Adrenal gland (tissue), 12 donors: ENCODE data around the gene GANAB. TPM values are rescaled to one million over a fixed set of nuclear protein-coding genes. Genes with fewer than 3 reads are reported as not detected.
"Not testable (repeated sequence)": the region's sequence is repeated elsewhere in the genome, so short reads cannot be mapped to it uniquely, and the experiment has no call there.

ENCODE experiments used
- DNase-seq, 7 donors: peaks; one replicate each; pipeline ENCODE4 v3.0.0-alpha.2; 2019 to 2020
- H3K27ac ChIP-seq, 5 donors: fragments of 200-600 bp; sonication (generic) in 4 of 5; 1 replicate in 3 of 5; 2 replicates in 2 of 5; pipeline versions ENCODE4 v1.5.1 to v1.8.0; 2016 to 2020; ENCODE audit warnings: mild to moderate bottlenecking in 1 of 5
- H3K27me3 ChIP-seq: fragments of 200-600 bp; 2 replicates; pipeline ENCODE4 v1.8.0; 2021
- H3K36me3 ChIP-seq, 2 donors: fragments of 200-600 bp; replicated peaks in 1 of 2; 1 replicate in 1 of 2; 2 replicates in 1 of 2; pipeline versions ENCODE4 v1.5.1 to v1.8.0; 2018 to 2022
- H3K4me1 ChIP-seq, 2 donors: fragments of 200-600 bp; replicated peaks in 1 of 2; 1 replicate in 1 of 2; 2 replicates in 1 of 2; pipeline versions ENCODE4 v1.5.1 to v1.8.0; 2018 to 2021
- H3K4me3 ChIP-seq, 4 donors: fragments of 200-600 bp; sonication (generic) in 3 of 4; one replicate each; pipeline ENCODE4 v1.5.1; 2016 to 2018
- H3K9me3 ChIP-seq, 3 donors: fragments of 200-600 bp; sonication (generic) in 1 of 3; replicated peaks in 1 of 3; 1 replicate in 2 of 3; 2 replicates in 1 of 3; pipeline versions ENCODE4 v1.5.1 to v1.8.0; 2016 to 2021
- POLR2A ChIP-seq, 2 donors: fragments of 450-650 bp; IDR thresholded peaks; one replicate each; pipeline ENCODE4 v1.6.1; 2017; ENCODE audit warnings: antibody characterized with exemption in 2 of 2, mild to moderate bottlenecking in 2 of 2, moderate library complexity in 1 of 2
- WGBS, 4 donors: extraction: QIAGEN DNeasy Blood & Tissue Kit in 2 of 4; methylation state at CpG; one replicate each; pipeline versions ENCODE4 v1.1.5 to v1.1.7; 2013 to 2017; 5-methylcytosine and 5-hydroxymethylcytosine counted together
- intact Hi-C, 2 donors: fragments of 100-400 bp; cut with DNase I; formaldehyde crosslinking; loops; one replicate each; pipeline versions ENCODE4 v1.14.1 to v1.15.0; 2022 to 2023
- polyA plus RNA-seq, 3 donors: library from polyadenylated mRNA; stranded (reverse); fragments of 200-250 nt in 2 of 3; fragments of 350-450 nt in 1 of 3; fragmentation: Illumina TruSeq in 1 of 3; extraction: RNeasy Lipid Tissue Mini Kit (QIAGEN cat#74804) in 1 of 3; gene quantifications; one replicate each; pipeline ENCODE4 v1.2.3, GENCODE V29; 2013 to 2014
- total RNA-seq, 9 donors: library from RNA; depleted of rRNA in 4 of 9; stranded (reverse); fragments of >200 nt in 4 of 9; fragments of 120-200 nt in 1 of 9; fragmentation: NEBNext Ultra II Directional in 1 of 9; extraction: Animal tissue kit (Norgen Biotek cat#: 25700) in 1 of 9; gene quantifications; one replicate each; pipeline versions ENCODE4 v1.1.0 to v1.2.4, GENCODE V29; 2013 to 2023
- TF ChIP-seq, protein P1 (sequence below), 6 experiments: fragments of 450-650 bp in 4 of 6; fragments of 200-600 bp in 2 of 6; sonication (generic) in 1 of 6; IDR thresholded peaks; 1 replicate in 5 of 6; 2 replicates in 1 of 6; pipeline versions ENCODE4 v1.5.1 to v1.8.0; 2016 to 2021; ENCODE audit warnings: antibody characterized with exemption in 6 of 6, mild to moderate bottlenecking in 2 of 6, moderate library complexity in 1 of 6
- donor health status: healthy with polysubstance abuse.
- donor health status: Bipolar disorder and iron deficiency.
- donor health status: DM: yes; HTN: yes; CAD: no.
- donor health status: DM: no; HTN: no; CAD: no.
- donor health status: DM: no; HTN: no; CAD: no.
- donor health status: DM: yes; HTN: yes; CAD: no.

Gene GANAB
- total and polyA plus RNA-seq, 12 donors, result 90.9 to 304 (median 173) TPM

DNA sequence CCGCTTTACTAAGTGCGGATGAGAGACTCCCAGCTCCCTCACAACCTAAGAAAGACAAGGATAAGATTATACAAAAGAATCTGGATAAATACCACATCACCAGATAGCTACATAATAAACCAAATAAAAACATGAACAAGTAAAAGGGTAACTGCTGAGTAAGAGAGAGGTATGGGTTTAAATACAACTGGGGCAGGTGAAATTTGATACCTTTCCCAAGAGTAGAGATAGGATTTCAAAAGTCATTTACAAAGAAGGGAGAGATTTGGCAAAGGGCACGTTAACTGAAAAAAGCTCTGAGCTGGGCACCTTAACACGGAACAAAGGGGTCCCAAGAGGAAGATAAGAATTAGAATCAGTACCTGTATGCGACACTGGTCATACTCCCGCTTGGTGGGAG lies 30.7 kb upstream of the GANAB start:
- WGBS, 4 donors, result 72 to 84% (median 80%) methylated on average over 6 of the region's 6 CpGs
- no peak for DNase-seq
- Histone ChIP-seq H3K9me3 (no peaks in the 10 kb centered on the region), H3K4me1 (peaks cover 17 to 37% of the 10 kb centered on the region in 2 donors), H3K36me3 (peaks cover 0 to 27% of the 10 kb centered on the region in 2 donors), H3K4me3 (no peak overlapping the region), H3K27ac (no peak overlapping the region), H3K27me3 (no peaks in the 10 kb centered on the region)
- TF ChIP-seq, protein P1, sequence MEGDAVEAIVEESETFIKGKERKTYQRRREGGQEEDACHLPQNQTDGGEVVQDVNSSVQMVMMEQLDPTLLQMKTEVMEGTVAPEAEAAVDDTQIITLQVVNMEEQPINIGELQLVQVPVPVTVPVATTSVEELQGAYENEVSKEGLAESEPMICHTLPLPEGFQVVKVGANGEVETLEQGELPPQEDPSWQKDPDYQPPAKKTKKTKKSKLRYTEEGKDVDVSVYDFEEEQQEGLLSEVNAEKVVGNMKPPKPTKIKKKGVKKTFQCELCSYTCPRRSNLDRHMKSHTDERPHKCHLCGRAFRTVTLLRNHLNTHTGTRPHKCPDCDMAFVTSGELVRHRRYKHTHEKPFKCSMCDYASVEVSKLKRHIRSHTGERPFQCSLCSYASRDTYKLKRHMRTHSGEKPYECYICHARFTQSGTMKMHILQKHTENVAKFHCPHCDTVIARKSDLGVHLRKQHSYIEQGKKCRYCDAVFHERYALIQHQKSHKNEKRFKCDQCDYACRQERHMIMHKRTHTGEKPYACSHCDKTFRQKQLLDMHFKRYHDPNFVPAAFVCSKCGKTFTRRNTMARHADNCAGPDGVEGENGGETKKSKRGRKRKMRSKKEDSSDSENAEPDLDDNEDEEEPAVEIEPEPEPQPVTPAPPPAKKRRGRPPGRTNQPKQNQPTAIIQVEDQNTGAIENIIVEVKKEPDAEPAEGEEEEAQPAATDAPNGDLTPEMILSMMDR (IDR thresholded peaks at IDR 0.05), result no peak
- no peak for TF ChIP-seq POLR2A (IDR thresholded peaks at IDR 0.05)
- intact Hi-C loops, result no loop called here

DNA sequence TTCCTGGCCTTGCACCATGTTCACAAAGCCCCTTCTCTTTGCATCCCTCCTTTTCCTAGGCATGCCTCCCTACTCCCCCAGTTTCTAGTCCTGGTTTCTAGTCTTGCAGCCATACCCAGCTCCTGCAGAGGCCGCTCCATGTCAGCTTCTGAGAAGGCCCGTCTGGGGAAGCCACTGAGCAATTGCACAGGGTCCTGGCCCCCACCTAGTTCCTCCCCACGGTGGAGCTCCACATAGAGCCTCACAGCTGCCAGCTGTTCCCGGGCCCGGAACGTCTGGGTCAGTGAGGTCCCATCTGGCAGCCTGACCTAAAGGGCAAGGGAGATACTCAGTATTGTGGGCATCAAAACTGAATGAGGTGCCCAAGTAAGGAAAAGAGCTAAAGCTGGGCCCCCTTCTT lies 30.3 kb upstream of the GANAB start:
- H3K27me3 ChIP-seq, result no peaks in the 10 kb centered on the region
- DNase-seq, result no peak
- WGBS, 4 donors, result 50 to 61% (median 60%) methylated on average over 2 to 6 of the region's 6 CpGs
- H3K4me1 ChIP-seq, result peaks cover 17 to 37% of the 10 kb centered on the region in 2 donors
- H3K9me3 ChIP-seq, result no peaks in the 10 kb centered on the region
- H3K27ac ChIP-seq, result no peak overlapping the region
- TF ChIP-seq POLR2A (IDR thresholded peaks at IDR 0.05), result no peak
- TF ChIP-seq, protein P1 (IDR thresholded peaks at IDR 0.05), result no peak
- no peak overlapping the region for H3K4me3 ChIP-seq
- H3K36me3 ChIP-seq, result peaks cover 0 to 27% of the 10 kb centered on the region in 2 donors
- intact Hi-C loops, result no loop called here

DNA sequence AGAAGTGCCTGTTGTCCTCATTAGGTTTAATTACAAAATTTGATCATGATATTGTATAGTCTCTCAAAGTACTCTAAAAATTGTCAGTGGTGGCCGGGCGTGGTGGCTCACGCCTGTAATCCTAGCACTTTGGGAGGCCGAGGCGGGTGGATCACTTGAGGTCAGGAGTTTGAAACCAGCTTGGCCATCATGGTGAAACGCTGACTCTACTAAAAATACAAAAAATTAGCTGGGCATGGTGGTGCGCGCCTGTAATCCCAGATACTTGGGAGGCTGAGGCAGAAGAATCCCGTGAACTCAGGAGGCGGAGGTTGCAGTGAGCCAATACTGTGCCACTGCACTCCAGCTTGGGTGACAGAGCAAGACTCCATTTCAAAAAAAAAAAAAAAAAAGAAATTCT lies 29.0 kb upstream of the GANAB start:
- H3K27ac ChIP-seq, H3K27me3 ChIP-seq, intact Hi-C loops, H3K4me3 ChIP-seq, H3K9me3 ChIP-seq, DNase-seq: not testable (repeated sequence)
- WGBS, 4 donors, result 90 to 94% (median 94%) methylated on average over 10 of the region's 10 CpGs
- peaks cover 0 to 27% of the 10 kb centered on the region in 2 donors for H3K36me3 ChIP-seq
- peaks cover 24 to 44% of the 10 kb centered on the region in 2 donors for H3K4me1 ChIP-seq

DNA sequence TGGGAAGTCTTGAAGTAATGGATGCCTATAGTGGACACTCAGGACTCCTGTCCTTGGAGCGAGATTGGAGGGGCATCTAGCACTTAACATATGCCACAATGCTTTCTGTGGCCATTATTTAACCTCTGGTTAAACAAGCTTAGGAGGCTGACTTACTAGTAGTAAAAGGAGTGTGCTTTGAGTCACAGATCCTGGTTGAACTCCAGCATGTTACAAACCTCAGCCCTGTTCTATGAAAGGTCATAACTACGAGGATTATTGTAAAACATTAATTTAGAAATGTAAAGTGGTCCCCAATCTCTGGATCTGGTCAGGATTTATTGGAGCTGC lies 26.7 kb upstream of the GANAB start:
- Histone ChIP-seq H3K27me3 (no peaks in the 10 kb centered on the region), H3K4me1 (peaks cover 21 to 48% of the 10 kb centered on the region in 2 donors), H3K4me3 (no peak overlapping the region), H3K36me3 (peaks cover 0 to 27% of the 10 kb centered on the region in 2 donors), H3K27ac (peak overlapping the region in 2 of 5 donors; percentile 82 to 91), H3K9me3 (no peaks in the 10 kb centered on the region)
- TF ChIP-seq, protein P1 (IDR thresholded peaks at IDR 0.05), result no peak
- TF ChIP-seq POLR2A (IDR thresholded peaks at IDR 0.05), result no peak
- no peak for DNase-seq
- 64 to 83% (median 64%) methylated on average over 2 of the region's 2 CpGs for WGBS, 4 donors
- intact Hi-C loops, result no loop called here

DNA sequence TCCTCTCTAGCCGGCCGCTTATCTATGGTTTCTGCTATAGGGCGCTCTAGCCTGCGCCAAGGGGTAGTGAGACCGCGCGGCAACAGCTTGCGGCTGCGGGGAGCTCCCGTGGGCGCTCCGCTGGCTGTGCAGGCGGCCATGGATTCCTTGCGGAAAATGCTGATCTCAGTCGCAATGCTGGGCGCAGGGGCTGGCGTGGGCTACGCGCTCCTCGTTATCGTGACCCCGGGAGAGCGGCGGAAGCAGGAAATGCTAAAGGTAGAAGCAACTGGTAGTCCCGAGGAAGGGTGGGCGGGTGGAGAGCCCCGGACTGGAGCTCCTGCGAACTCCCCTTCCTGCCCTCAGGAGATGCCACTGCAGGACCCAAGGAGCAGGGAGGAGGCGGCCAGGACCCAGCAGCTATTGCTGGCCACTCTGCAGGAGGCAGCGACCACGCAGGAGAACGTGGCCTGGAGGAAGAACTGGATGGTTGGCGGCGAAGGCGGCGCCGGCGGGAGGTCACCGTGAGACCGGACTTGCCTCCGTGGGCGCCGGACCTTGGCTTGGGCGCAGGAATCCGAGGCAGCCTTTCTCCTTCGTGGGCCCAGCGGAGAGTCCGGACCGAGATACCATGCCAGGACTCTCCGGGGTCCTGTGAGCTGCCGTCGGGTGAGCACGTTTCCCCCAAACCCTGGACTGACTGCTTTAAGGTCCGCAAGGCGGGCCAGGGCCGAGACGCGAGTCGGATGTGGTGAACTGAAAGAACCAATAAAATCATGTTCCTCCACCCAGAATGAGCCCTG lies 25.4 kb upstream of the GANAB start, which contains the start of the genes LBHD1 and UQCC3:
Gene LBHD1 (minus strand): TSS at position 660 of the 782 bp plus-strand sequence. CDS start 2,236 bp downstream, outside the sequence.
Gene UQCC3 (plus strand): TSS at position 66 of the 782 bp plus-strand sequence. CDS start 73 bp downstream, at position 139.
- Histone ChIP-seq H3K36me3 (peaks cover 0 to 18% of the 10 kb centered on the region in 2 donors), H3K27ac (peak within 1 kb of the TSS; percentile 73 to 92 (median 82)), H3K4me3 (peak within 1 kb of the TSS; percentile 53 to 94 (median 72)), H3K9me3 (no peaks in the 10 kb centered on the region), H3K4me1 (peaks cover 17 to 48% of the 10 kb centered on the region in 2 donors), H3K27me3 (no peaks in the 10 kb centered on the region)
- TF ChIP-seq POLR2A (IDR thresholded peaks at IDR 0.05), result peak; percentile 42 to 75
- TF ChIP-seq, protein P1 (IDR thresholded peaks at IDR 0.05), result no peak
- 0 to 1% (median 0%) methylated on average over 10 to 59 of the region's 59 CpGs for WGBS, 4 donors
- intact Hi-C loops, result no loop called here
- peak; percentile 73 to 86 (median 76) for DNase-seq
